HEK293 (cell line): ENCODE measurements around the gene PTPN6.
A peak's percentile ranks its signal among the peaks of the same experiment; 100 is the strongest.

ENCODE experiments used
- CTCF ChIA-PET: fragments of 350-600 bp; formaldehyde crosslinking; extraction: SDS; loops from one replicate; lab custom pipeline; 2021; ENCODE audit warnings: antibody characterized with exemption; lab: Yijun Ruan, JAX
- POLR2A ChIA-PET: fragments of 300-600 bp; formaldehyde crosslinking; extraction: SDS; loops from one replicate; lab custom pipeline; 2020; ENCODE audit warnings: antibody characterized with exemption, inconsistent platforms; lab: Yijun Ruan, JAX
- H3K27ac ChIP-seq: fragments of 200-500 bp; sonication (Bioruptor generic); 2 replicates; pipeline ENCODE4 v1.5.1; 2014; ENCODE audit warnings: low read depth, low read length, control low read depth, inconsistent platforms; ENCODE audit errors: extremely low read depth
- H3K36me3 ChIP-seq, 2 experiments: fragments of 200-500 bp in 1 of 2; sonication (Bioruptor generic) in 1 of 2; 1 replicate in 1 of 2; 2 replicates in 1 of 2; pipeline ENCODE4 v1.5.1; 2014 to 2017; ENCODE audit warnings: inconsistent platforms in 2 of 2, low read length in 2 of 2; ENCODE audit not compliant: control insufficient read depth in 2 of 2, insufficient read depth in 1 of 2
- H3K4me1 ChIP-seq: fragments of 200-500 bp; sonication (Bioruptor generic); 2 replicates; pipeline ENCODE4 v1.5.1; 2014; ENCODE audit warnings: mild to moderate bottlenecking, low read length, inconsistent platforms; ENCODE audit not compliant: control insufficient read depth, insufficient read depth
- H3K4me3 ChIP-seq: 2 replicates; pipeline ENCODE4 v1.5.1; 2011; ENCODE audit warnings: low read depth, mild to moderate bottlenecking, control low read depth, low read length, moderate library complexity
- H3K9me3 ChIP-seq: fragments of 200-500 bp; sonication (Bioruptor generic); 2 replicates; pipeline ENCODE4 v1.5.1; 2014; ENCODE audit warnings: low read depth, low read length, inconsistent platforms; ENCODE audit not compliant: control insufficient read depth, insufficient read depth
- KLF9 ChIP-seq: fragments of 450-650 bp; formaldehyde crosslinking; IDR thresholded peaks from 2 replicates; pipeline ENCODE4 v1.5.1; 2016; ENCODE audit warnings: missing biosample characterization, missing genetic modification characterization, low read depth
- MEIS1 ChIP-seq: sonication (generic); formaldehyde crosslinking; IDR thresholded peaks from 2 replicates; pipeline ENCODE4 v1.8.1; 2022; ENCODE audit warnings: missing genetic modification reagents, mild to moderate bottlenecking, borderline replicate concordance
- SCRT2 ChIP-seq: fragments of 450-650 bp; formaldehyde crosslinking; IDR thresholded peaks from 2 replicates; pipeline ENCODE4 v1.5.1; 2016; ENCODE audit warnings: missing biosample characterization, missing genetic modification characterization
- ZNF19 ChIP-seq: fragments of 450-650 bp; formaldehyde crosslinking; IDR thresholded peaks from 2 replicates; pipeline ENCODE4; 2016; ENCODE audit warnings: missing biosample characterization, missing genetic modification characterization, low read depth
- ZNF221 ChIP-seq: fragments of 450-650 bp; formaldehyde crosslinking; IDR thresholded peaks from 2 replicates; pipeline ENCODE4 v1.5.1; 2017; ENCODE audit warnings: missing biosample characterization, missing genetic modification characterization, borderline replicate concordance
- ZNF24 ChIP-seq: fragments of 450-650 bp; formaldehyde crosslinking; IDR thresholded peaks from 2 replicates; pipeline ENCODE4 v1.5.1; 2016; ENCODE audit warnings: missing biosample characterization, missing genetic modification characterization
- ZNF362 ChIP-seq: fragments of 450-650 bp; formaldehyde crosslinking; IDR thresholded peaks from 2 replicates; pipeline ENCODE4 v1.5.1; 2016; ENCODE audit warnings: missing biosample characterization, missing genetic modification characterization
- ZNF398 ChIP-seq: fragments of 450-650 bp; formaldehyde crosslinking; IDR thresholded peaks from 2 replicates; pipeline ENCODE4 v1.5.1; 2017; ENCODE audit warnings: missing biosample characterization, missing genetic modification characterization
- ZNF473 ChIP-seq: fragments of 450-650 bp; formaldehyde crosslinking; IDR thresholded peaks from 2 replicates; pipeline ENCODE4 v1.5.1; 2017; ENCODE audit warnings: missing biosample characterization, missing genetic modification characterization
- ZNF629 ChIP-seq: fragments of 450-650 bp; formaldehyde crosslinking; IDR thresholded peaks from 2 replicates; pipeline ENCODE4 v1.5.1; 2017; ENCODE audit warnings: missing biosample characterization, missing genetic modification characterization
- ZNF654 ChIP-seq: fragments of 450-650 bp; formaldehyde crosslinking; IDR thresholded peaks from 2 replicates; pipeline ENCODE4 v1.5.1; 2016; ENCODE audit warnings: low read depth, missing biosample characterization, missing genetic modification characterization
- ZNF701 ChIP-seq: fragments of 450-650 bp; formaldehyde crosslinking; IDR thresholded peaks from 2 replicates; pipeline ENCODE4 v1.5.1; 2016; ENCODE audit warnings: missing biosample characterization, missing genetic modification characterization
- ZNF704 ChIP-seq: fragments of 450-650 bp; formaldehyde crosslinking; IDR thresholded peaks from 2 replicates; pipeline ENCODE4 v1.5.1; 2016; ENCODE audit warnings: missing biosample characterization, missing genetic modification characterization
- ZNF707 ChIP-seq: fragments of 450-650 bp; formaldehyde crosslinking; IDR thresholded peaks from 2 replicates; pipeline ENCODE4 v1.5.1; 2016; ENCODE audit warnings: missing biosample characterization, missing genetic modification characterization
- ZNF791 ChIP-seq: fragments of 450-650 bp; formaldehyde crosslinking; IDR thresholded peaks from 2 replicates; pipeline ENCODE4 v1.5.1; 2016; ENCODE audit warnings: missing biosample characterization, missing genetic modification characterization
- TF ChIP-seq, protein P1 (sequence below): fragments of 450-650 bp; formaldehyde crosslinking; conservative IDR thresholded peaks from 2 replicates; pipeline ENCODE4 v1.5.1; 2016; ENCODE audit warnings: low read depth, missing biosample characterization, missing genetic modification characterization
- TF ChIP-seq, protein P2 (sequence below): fragments of 450-650 bp; formaldehyde crosslinking; IDR thresholded peaks from 2 replicates; pipeline ENCODE4 v1.5.1; 2016; ENCODE audit warnings: missing biosample characterization, missing genetic modification characterization

Gene PTPN6

GRCh38 chr12:6957151-6957701 lies 6.1 kb downstream of the PTPN6 start:
- Histone ChIP-seq H3K36me3 (no peaks in the 10 kb centered on the region), H3K4me1 (peaks cover 2% of the 10 kb centered on the region; the same call in 1 of the 2 replicates), H3K27ac (no peak overlapping the region), H3K4me3 (no peak overlapping the region), H3K9me3 (no peaks in the 10 kb centered on the region)
- TF ChIP-seq ZNF19: no peak
- TF ChIP-seq SCRT2 (tag by site-specific recombination): peak; percentile 20; the same call in 1 of the 2 replicates
- POLR2A ChIA-PET: interaction anchor here (0.5 kb wide), 1 partner anchor 11 kb away, joined by 3 read pairs; no protein-coding TSS in a partner anchor
- CTCF ChIA-PET: interaction anchor here (0.5 to 1.0 kb wide), 4 partner anchors 12 to 387 kb away, joined by 3 to 4 read pairs (median 3); no protein-coding TSS in a partner anchor

DNA sequence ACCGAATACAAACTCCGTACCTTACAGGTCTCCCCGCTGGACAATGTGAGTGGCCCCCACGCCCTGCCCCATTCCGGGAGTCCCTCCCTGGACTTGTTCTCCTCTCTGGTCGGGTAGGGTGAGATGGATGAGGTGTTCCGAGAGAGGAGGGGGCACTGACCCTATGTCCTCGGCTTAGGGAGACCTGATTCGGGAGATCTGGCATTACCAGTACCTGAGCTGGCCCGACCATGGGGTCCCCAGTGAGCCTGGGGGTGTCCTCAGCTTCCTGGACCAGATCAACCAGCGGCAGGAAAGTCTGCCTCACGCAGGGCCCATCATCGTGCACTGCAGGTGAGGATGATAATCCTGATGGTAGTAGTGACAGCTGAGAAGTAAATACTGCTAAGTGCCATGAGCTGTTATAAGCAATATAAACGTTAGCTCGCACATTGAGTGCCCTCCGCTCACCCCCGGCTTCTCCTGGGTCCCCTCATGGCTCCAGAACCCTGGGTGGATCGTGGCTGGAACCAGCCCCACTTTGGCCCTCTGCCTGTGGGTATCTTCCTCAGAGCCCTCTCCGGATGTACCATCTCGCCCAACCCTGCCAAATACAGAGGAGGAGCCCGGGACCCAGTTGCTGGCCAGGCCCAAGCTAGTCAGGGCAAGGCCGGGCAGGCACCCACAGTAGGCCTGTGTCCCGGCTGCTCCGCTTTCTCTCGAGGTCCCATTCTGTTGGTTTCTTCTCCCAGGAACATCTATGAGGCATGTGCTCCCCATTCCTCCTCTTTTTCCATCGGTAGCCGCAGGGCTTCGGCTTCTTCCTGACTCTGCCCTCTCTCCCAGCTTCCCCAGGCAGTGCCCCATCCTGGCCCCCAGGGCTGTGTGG lies 6.8 kb downstream of the PTPN6 start:
- Histone ChIP-seq H3K9me3 (no peaks in the 10 kb centered on the region), H3K4me3 (no peak overlapping the region), H3K36me3 (no peaks in the 10 kb centered on the region), H3K27ac (no peak overlapping the region), H3K4me1 (peaks cover 2% of the 10 kb centered on the region; the same call in 1 of the 2 replicates)
- POLR2A ChIA-PET: interaction anchor here (1.2 kb wide), 1 partner anchor 91 kb away, joined by 3 read pairs; the partner anchor contains the start of gene TPI1
- CTCF ChIA-PET: interaction anchor here (0.5 to 1.0 kb wide), 3 partner anchors 13 to 136 kb away, joined by 3 to 4 read pairs (median 3); partner anchors contain the start of gene SPSB2
- TF ChIP-seq ZNF707 (tag by site-specific recombination) (no peak), ZNF701 (tag by site-specific recombination) (no peak), ZNF704 (tag by site-specific recombination) (no peak), ZNF398 (tag by site-specific recombination) (no peak), ZNF362 (tag by site-specific recombination) (no peak), ZNF791 (tag by site-specific recombination) (no peak), ZNF473 (tag by site-specific recombination) (no peak), ZNF24 (tag by site-specific recombination) (no peak), MEIS1 (no peak), KLF9 (tag by site-specific recombination) (no peak), ZNF654 (tag by site-specific recombination) (no peak), ZNF629 (tag by site-specific recombination) (no peak), ZNF221 (no peak)
- TF ChIP-seq, protein P1, sequence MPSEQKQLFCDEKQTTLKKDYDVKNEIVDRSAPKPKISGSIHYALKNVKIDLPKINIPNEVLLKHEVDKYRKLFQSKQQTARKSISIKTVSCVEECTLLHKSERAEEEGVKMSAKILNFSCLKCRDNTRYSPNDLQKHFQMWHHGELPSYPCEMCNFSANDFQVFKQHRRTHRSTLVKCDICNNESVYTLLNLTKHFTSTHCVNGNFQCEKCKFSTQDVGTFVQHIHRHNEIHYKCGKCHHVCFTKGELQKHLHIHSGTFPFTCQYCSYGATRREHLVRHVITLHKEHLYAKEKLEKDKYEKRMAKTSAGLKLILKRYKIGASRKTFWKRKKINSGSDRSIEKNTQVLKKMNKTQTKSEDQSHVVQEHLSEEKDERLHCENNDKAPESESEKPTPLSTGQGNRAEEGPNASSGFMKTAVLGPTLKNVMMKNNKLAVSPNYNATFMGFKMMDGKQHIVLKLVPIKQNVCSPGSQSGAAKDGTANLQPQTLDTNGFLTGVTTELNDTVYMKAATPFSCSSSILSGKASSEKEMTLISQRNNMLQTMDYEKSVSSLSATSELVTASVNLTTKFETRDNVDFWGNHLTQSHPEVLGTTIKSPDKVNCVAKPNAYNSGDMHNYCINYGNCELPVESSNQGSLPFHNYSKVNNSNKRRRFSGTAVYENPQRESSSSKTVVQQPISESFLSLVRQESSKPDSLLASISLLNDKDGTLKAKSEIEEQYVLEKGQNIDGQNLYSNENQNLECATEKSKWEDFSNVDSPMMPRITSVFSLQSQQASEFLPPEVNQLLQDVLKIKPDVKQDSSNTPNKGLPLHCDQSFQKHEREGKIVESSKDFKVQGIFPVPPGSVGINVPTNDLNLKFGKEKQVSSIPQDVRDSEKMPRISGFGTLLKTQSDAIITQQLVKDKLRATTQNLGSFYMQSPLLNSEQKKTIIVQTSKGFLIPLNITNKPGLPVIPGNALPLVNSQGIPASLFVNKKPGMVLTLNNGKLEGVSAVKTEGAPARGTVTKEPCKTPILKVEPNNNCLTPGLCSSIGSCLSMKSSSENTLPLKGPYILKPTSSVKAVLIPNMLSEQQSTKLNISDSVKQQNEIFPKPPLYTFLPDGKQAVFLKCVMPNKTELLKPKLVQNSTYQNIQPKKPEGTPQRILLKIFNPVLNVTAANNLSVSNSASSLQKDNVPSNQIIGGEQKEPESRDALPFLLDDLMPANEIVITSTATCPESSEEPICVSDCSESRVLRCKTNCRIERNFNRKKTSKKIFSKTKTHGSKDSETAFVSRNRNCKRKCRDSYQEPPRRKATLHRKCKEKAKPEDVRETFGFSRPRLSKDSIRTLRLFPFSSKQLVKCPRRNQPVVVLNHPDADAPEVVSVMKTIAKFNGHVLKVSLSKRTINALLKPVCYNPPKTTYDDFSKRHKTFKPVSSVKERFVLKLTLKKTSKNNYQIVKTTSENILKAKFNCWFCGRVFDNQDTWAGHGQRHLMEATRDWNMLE (tag by site-specific recombination): no peak
- TF ChIP-seq, protein P2, sequence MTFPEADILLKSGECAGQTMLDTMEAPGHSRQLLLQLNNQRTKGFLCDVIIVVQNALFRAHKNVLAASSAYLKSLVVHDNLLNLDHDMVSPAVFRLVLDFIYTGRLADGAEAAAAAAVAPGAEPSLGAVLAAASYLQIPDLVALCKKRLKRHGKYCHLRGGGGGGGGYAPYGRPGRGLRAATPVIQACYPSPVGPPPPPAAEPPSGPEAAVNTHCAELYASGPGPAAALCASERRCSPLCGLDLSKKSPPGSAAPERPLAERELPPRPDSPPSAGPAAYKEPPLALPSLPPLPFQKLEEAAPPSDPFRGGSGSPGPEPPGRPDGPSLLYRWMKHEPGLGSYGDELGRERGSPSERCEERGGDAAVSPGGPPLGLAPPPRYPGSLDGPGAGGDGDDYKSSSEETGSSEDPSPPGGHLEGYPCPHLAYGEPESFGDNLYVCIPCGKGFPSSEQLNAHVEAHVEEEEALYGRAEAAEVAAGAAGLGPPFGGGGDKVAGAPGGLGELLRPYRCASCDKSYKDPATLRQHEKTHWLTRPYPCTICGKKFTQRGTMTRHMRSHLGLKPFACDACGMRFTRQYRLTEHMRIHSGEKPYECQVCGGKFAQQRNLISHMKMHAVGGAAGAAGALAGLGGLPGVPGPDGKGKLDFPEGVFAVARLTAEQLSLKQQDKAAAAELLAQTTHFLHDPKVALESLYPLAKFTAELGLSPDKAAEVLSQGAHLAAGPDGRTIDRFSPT (tag by site-specific recombination): no peak
